HTERT RPE-1 (cell line): ENCODE measurements around the gene ZBED3.

Experiments
- in situ Hi-C: fragments of 300-500 bp; cut with MboI; formaldehyde crosslinking; loops from 4 replicates; pipeline ENCODE4 v1.14.3; 2020; ENCODE audit warnings: low sequenced_read_pairs

Gene ZBED3

GRCh38 chr5:77077829-77078176, 9.3 kb downstream of the ZBED3 start:
- in situ Hi-C loops, result no loop called here

GRCh38 chr5:77076961-77077828, 9.9 kb downstream of the ZBED3 start:
- in situ Hi-C loops, result no loop called here

DNA sequence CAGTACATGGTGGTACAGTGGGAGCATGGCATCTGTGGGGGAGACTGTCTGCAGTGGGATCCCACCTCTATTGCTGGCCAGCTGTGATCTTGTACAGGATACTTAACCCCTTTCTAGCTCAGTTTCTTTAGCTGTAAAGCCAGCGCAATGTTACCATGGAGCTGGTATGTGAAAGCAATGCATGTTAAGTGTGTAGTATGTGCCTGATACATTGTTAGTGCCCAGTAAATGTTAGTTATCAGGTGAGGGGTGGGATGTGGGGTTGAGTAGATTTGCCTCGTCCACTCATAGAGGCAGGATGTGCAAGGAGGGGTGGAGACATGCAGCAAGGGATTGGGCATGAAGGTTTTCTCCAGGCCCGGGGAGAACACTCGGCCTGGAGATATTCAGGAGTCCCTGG, 12.3 kb downstream of the ZBED3 start:
- in situ Hi-C loops, result no loop called here

DNA sequence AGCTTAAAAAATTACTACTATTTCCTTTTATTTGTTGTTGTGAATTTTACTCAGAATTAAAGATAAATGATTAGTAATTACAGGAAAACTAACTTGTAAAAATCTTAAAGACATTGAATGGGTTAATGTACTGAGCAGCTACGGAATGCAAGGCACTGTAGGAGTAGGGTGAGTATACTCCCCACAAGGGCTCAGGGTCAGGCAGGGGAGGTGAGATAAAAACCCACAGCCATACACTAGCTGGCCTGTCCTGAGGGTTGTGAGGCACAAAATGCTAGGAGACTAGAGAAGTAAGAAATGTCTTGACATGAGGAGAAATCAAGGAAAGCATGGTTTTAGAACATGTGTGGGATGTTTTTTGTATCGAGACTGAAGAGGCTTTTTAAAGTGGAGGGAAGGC, 13.4 kb downstream of the ZBED3 start:
- in situ Hi-C loops, result no loop called here

DNA sequence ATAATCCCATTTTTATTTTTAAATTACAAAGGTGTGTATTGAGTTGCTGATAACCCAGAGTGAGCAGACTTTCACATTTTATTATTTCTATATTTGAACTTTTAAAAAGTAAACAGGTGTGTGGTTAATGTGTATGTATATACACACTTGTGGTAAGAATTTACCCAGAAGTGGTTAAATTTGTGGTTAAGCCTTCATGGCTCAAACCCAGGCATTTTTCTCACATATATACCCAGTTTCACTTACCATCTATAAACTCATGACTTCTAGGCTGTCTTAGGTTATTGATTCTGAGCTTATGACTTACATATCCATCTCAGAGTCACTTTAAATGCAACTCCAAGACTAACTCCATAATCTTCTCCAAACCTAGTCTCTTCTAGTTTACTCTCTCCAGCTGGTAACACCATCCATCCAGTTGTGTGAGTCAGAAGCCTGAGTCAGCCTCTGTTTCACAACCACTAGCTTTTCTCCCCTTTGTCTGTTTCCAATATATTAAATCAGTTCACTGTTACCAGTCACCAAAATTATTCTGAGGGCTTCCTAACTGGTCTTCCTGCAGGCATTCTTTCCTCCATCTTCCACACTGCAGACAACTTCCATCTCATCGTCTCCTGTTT, 20.2 kb downstream of the ZBED3 start:
- in situ Hi-C loops, result no loop called here

GRCh38 chr5:77066184-77066583, 20.9 kb downstream of the ZBED3 start:
- in situ Hi-C loops, result no loop called here

DNA sequence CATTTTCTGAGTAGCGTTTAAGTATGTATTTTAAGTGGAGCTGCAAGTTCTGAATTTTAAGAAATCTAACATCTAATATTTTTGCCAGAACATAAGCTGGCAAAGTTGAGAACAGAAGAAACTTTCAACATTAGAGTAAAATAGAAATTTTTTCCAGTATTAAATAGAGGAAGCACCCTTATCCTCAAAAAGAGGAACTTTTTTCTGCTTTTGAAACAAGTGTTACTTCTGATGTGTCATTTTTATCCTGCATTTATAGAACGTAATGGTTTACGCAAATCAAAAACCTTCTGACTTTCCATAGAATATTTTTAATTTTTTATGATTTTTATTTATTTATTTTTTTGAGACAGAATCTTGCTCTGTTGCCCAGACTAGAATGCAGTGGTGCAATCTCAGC, 21.8 kb downstream of the ZBED3 start:
- in situ Hi-C loops, result no loop called here

GRCh38 chr5:77064040-77064439, 23.0 kb downstream of the ZBED3 start:
- in situ Hi-C loops, result no loop called here

GRCh38 chr5:77046416-77047073, 40.5 kb downstream of the ZBED3 start:
- in situ Hi-C loops, result no loop called here

DNA sequence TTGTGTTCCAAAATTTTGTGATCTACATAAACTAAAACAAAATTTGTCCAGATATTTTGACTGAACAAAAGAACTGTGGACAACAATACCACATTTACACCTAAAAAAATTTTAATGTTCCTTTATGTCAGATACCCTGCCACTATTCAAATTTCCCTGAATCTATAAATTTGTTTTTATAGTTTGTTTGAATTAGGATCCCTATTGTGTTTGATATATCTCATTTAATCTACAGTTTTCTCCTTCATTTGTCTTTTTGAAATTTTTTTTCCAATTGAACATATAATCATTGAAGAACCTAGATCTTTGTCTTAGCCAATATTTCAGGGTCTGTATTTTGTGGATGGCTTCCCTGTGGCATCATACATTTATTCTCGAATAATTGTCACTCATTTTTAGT, 51.1 kb downstream of the ZBED3 start:
- in situ Hi-C loops, result no loop called here

DNA sequence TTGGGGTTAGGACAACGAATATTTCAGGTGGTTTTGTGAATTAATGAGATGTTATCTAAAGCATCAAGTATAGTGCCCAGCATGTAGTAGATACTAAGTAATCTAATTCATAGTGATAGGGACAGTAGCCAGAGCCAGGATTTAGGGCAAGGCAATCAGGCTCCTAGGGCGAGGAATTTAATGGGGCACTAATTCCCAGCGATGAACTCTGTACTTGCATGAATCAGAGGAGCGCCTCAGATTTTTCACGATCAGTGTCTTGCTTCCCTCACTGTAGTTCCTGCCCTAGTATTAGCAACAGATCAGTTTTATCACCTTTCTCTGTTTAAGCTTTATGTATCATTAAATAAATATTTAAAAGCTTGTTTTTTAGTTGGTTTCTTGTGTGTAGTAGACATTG, 53.7 kb downstream of the ZBED3 start:
- in situ Hi-C loops, result no loop called here

DNA sequence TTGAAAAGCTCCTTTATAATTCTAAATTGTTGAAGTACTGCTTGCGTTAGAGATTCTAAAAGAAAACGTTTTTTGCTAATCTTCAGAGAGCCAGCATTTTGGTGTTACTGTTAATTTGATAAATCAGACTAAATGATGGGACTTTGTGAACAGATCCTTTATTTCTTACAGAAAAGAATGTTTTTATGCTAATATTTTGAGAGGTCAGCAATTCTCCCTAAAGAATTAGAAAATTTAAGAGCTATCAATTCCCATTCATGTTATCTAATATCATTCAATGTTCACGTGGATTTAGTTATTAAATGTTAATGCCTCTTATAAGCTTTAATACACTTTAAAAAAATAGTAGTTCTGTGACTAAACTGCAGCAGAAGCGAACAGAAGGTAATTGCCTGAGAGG, 54.5 kb downstream of the ZBED3 start:
- in situ Hi-C loops, result no loop called here

- in situ Hi-C loops, result no loop called here
Measured at GRCh38 chr5:77031891-77032290, 55.2 kb downstream of the ZBED3 start.

GRCh38 chr5:77030097-77031071, 56.7 kb downstream of the ZBED3 start, which contains the start of gene AGGF1:
TSS of gene AGGF1 (plus strand) at chr5:77030404. CDS start at chr5:77030767, 363 bp downstream.
- in situ Hi-C loops, result no loop called here

GRCh38 chr5:77029376-77029885, 57.7 kb downstream of the ZBED3 start:
- in situ Hi-C loops, result no loop called here

DNA sequence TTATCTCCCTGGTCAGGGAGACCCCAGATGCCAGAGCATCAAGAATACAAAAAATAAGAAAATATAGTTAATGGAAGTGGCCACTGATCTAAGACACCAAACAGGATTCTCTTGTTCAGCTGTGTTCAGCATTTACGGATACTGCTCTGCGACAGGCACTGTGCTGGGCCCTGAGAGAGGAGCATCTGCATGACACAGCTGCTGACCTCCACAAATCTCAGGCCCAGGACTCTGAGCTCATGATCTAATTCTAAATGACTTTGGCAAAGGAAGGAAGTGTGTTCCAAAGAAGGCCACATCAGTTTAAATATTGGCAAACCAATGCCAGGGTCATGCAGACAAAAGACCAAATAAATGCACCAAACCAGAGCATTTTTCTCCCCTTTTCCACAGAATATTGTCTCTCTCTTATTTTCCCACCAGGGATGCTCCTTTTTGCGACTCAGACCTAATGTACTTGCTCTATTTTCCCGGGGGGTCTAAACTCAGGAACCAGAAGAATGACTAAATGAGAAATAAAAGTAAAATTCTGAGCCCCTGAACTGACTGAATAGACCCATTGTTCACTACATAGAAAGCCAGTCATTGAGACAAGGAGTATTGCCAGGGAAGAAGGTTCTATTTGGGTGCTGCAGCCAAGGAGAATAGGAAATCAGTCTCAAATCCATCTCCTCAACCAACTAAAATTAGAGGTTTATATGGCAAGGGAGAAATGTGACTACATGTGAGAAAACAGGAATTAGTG, 58.3 kb downstream of the ZBED3 start:
- in situ Hi-C loops, result no loop called here

DNA sequence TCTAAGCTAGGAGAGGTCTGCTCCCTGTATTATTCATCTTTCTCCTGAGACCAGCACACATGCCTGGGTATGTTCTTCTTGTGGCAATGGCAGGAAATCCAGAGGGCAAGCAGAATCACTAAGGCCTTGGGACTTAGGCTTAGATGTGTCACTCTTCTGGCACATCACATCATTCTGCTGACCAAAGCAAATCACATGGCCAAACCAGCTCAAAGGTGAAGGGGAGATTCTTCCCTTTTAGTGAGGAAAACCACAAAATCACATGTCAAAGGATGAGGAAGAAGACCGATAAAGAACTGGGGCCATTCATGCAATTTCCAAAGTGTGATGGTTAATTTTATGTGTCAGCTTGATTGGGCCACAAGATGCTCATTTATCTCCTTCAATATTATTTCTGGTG, 62.6 kb downstream of the ZBED3 start:
- in situ Hi-C loops, result no loop called here

GRCh38 chr5:77022511-77023417, 64.3 kb downstream of the ZBED3 start:
- in situ Hi-C loops, result no loop called here
